Tibial nerve (tissue), 3 donors: ENCODE measurements around the gene MRPL20.

Source experiments
- EP300 ChIP-seq, 2 donors: sonication (generic); formaldehyde crosslinking; IDR thresholded peaks; one replicate each; pipeline ENCODE4 v1.6.1; 2017; ENCODE audit warnings: antibody characterized with exemption in 2 of 2, mild to moderate bottlenecking in 1 of 2
- POLR2A ChIP-seq, 2 donors: fragments of 450-650 bp; IDR thresholded peaks; one replicate each; pipeline ENCODE4 v1.6.1; 2017; ENCODE audit warnings: antibody characterized with exemption in 2 of 2, mild to moderate bottlenecking in 2 of 2, moderate library complexity in 2 of 2

DNA sequence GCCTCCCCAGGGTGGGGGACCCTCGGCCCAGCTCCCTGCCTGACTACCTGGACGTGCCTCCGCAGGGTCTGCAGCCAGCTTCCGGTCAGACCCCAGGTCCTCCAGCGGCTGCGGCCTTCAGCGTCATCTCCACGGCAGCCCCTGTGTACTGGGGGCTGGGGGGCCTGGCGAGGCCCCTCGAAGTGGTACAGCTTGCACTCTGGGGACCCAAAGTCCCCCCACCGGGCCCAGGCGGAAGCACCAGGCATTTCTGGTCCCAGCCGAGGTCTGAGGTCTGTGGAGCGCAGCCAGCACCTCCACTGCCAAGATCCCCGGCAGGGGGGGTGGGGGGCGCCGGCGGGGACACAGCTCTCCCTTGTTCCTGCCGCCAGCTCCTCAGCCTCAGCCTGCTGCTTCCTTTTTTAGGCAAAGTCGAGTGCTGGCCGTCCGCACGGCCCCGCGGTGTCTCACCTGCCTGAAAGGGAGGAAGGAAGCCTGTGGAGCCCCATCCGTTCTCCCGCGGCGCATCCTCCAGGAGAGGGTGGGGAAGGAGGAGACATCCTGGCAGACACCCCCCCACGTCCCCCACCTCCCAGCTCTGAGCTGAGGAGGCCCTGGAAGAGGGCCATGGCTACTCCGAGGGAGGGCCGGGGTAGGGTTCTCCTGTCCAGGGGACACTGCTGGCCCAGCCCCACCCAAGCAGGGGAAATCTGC, 27.2 kb upstream of the MRPL20 start:
- TF ChIP-seq POLR2A (IDR thresholded peaks at IDR 0.05) = peak in 1 of 2 donors; percentile 19
- peak in 1 of 2 donors; percentile 75 for TF ChIP-seq EP300 (IDR thresholded peaks at IDR 0.05)
